RPMI7951 (cell line): ENCODE results near the gene IL12RB2. TPM values are rescaled to one million over a fixed set of nuclear protein-coding genes. Genes with fewer than 3 reads are reported as not detected.

Experiments used
- DNase-seq: peaks from one replicate; pipeline ENCODE4 v3.0.0-alpha.2; 2012; ENCODE audit warnings: low read depth
- total RNA-seq: library from RNA; depleted of rRNA; stranded (reverse); fragments of >200 nt; shearing (Covaris generic); gene quantifications from 2 replicates; pipeline ENCODE4 v1.2.3, GENCODE V29; 2014

IL12RB2 gene
- total RNA-seq, 1 experiment from 2014 or later = not detected

GRCh38 chr1:67312615-67313014 lies 4.9 kb downstream of the IL12RB2 start:
- no peak for DNase-seq

DNA sequence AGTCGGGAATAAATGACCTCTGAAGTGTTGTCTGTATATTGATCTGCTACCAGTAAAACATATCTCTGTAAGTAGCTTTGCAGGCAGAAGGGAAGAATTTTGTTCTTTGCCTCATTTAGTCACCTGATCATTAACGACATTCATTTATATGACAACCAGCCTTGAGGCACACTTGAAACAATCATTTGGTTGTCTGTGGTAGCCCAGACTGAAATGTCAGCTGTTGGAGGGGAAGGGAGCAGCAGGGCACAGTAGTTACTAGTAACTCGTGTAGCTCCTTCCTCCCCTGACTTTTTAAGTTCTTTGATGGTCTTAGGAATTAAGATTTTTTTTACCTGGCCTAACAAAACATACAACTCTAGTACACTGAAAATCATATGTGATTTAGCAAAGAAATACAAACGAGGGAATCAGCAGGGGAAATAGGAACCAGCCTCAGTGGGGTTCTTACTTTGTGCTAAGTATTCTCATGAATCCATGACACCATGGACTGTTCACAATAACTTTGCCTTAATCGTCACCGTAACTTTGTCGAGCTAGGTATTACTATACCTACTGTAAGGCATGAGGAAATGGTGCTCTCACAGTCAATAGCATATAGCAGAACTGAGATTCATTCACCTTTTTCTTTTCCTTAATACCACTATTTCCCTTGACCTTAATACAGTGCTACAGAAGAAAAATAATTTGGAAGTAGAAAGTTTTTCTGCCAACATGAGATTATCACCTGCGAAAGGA lies 6.4 kb downstream of the IL12RB2 start:
- peak; percentile 12 for DNase-seq

- DNase-seq = peak; percentile 25
These were observed 7.0 kb downstream of the IL12RB2 start for GRCh38 chr1:67314696-67315095.

GRCh38 chr1:67316180-67316902 lies 8.7 kb downstream of the IL12RB2 start:
- no peak for DNase-seq

DNA sequence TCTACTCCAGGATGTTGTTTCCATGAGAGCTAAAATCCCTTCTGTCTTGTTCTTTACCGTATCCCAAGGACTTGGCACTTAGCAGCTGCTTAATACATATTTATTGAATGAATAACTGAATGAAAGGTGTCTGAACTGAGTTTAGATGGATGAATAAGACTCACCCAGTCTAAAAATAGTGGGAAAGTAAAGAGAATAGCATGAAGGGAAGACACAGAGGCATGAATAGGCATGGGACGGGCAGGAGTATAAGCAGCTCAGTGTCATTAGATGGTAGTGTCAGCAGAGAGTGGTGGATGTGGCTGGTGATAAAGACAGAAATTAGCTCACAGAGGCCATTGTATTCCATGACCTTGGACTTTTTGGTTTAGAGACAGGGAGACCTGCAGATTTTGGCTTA lies 9.2 kb downstream of the IL12RB2 start:
- no peak for DNase-seq

- no peak for DNase-seq
These were observed 10.1 kb downstream of the IL12RB2 start for GRCh38 chr1:67317803-67318202.

- DNase-seq = no peak
These were observed 14.8 kb downstream of the IL12RB2 start for GRCh38 chr1:67322442-67322841.

- DNase-seq = no peak
These were observed 15.4 kb downstream of the IL12RB2 start for GRCh38 chr1:67323087-67323486.

DNA sequence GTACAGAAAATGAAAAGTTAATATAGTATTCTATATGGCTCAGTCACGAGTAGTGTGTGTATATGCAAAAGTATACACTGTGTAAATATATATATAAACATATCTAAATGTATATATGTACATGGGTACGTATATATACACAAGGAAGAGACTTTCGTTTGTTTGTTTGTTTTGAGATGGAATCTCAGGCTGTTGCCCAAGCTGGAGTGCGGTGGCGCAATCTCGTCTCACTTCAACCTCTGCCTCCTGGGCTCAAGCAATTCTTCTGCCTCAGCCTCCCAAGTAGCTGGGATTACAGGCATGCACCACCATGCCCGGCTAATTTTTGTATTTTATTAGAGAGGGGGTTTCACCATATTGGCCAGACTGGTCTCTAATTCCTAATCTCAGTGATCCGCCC lies 16.4 kb downstream of the IL12RB2 start:
- no peak for DNase-seq

GRCh38 chr1:67327864-67328466 lies 20.3 kb downstream of the IL12RB2 start:
- no peak for DNase-seq

- DNase-seq = no peak
These were observed 25.2 kb downstream of the IL12RB2 start for GRCh38 chr1:67332653-67333529.

DNA sequence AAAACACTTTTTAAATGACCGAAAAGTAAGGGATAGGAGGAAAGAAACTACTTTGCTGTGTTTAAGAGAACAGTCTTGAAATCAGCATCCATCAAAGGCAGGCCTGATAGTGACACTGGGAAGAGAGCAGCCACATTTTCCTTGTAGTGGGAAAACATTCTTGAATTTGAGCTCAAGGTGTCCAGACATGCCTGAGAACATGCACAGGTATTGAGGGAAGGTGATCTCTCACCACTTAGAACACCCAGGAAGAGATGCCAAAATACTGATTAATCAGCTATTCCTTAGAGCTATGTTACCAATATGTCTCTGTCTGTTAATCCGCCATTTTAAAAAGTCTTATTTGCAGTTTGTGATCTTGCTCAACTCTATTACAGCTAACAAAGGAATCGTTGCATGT lies 25.9 kb downstream of the IL12RB2 start:
- no peak for DNase-seq

GRCh38 chr1:67335411-67335810 lies 27.7 kb downstream of the IL12RB2 start:
- DNase-seq = no peak

DNA sequence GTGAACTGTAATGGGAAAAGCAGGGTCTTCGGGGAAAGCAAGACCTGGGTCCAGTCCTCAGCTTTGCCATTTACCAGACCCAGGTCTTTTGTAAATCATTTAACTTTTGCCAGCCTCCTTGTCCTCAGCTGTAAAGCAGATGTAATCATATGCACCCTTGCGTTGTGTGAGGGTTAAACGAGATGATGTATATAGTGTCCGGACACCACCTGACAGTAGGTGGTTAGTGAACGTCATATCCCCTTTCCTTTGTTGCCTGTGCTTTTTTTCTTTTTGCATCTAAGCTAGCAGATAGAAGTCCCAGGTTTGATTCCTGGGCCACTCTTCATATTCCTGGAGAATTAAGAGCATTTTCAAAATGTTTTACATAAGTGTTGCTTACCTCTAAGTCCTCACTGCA lies 28.5 kb downstream of the IL12RB2 start:
- DNase-seq = no peak

GRCh38 chr1:67336783-67337182 lies 29.1 kb downstream of the IL12RB2 start:
- DNase-seq = no peak

- DNase-seq = no peak
These were observed 31.0 kb downstream of the IL12RB2 start for GRCh38 chr1:67338642-67339041.

DNA sequence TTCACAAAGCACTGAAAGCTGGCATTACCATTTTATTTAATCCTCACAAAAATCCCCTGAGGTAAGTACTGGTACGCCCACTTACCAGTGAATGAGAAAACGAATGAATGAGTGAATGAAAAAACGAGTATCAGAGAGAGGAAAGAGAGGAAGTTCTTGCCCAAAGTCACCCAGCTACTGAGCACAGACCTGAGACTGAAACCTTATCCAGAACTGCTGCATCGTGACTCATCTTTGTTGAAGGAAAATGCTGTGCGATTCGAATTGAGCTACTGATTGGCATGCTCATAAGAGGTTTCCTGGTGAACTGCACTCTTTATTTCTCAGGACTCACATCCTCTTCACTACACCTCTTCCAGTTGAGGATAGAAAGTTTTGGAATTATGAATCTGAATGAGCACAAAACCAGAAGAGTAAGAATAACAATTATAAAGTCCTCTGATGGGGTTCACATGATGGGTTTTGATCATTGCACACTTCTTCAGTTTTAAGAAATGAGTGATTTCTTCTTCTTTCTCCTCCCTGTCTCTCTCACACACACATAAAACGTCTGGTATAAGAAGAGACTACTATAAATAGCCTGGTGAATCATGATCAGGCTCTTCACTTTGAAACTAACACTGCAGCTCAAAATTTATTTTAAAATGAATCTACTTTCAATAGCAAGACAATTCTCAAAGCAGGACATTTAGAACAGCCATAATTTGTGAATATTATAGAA lies 32.1 kb downstream of the IL12RB2 start:
- DNase-seq = peak; percentile 84

GRCh38 chr1:67342076-67342890 lies 34.6 kb downstream of the IL12RB2 start:
- DNase-seq = no peak

- DNase-seq = no peak
These were observed 37.9 kb downstream of the IL12RB2 start for GRCh38 chr1:67345556-67345955.

DNA sequence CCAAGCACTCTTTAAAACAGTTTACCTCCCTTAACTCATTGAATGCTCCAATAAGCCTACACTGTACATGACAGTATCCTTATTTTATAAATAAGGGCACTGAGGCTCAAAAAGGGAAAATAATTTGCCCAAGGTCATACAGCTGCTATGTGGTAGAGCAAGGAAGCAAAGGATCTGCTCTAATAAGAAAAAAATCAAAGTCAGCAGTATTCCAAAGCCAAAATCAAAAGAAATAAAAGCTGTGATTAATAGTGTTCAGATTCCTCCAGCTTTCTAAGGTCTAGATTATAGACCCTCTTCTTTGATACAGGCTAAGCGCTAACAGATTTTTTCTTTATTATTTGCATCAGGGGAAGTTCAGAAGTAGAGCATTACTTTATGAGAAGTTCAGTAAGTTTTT lies 39.3 kb downstream of the IL12RB2 start:
- DNase-seq = no peak
